Heart left ventricle (tissue), 13 donors: ENCODE data around the gene STT3B.

Experiments
- CTCF ChIP-seq, 12 donors: fragments of 200-600 bp; sonication (generic) in 4 of 12; IDR thresholded peaks; one replicate each; pipeline versions ENCODE4 v1.5.0 to v1.8.0; 2018 to 2022; ENCODE audit warnings: antibody characterized with exemption in 12 of 12, mild to moderate bottlenecking in 5 of 12
- POLR2A ChIP-seq, 2 donors: fragments of 450-650 bp; IDR thresholded peaks; one replicate each; pipeline ENCODE4 v1.6.1; 2017; ENCODE audit warnings: antibody characterized with exemption in 2 of 2, mild to moderate bottlenecking in 2 of 2, moderate library complexity in 2 of 2
- donor health status: ischemic (EF 13 %, LVEDD 7.1; RV severe dilation, severe dysfunction).
- donor health status: DM: no; HTN: yes; CAD: no.
- donor health status: DM: no; HTN: no; CAD: no.
- donor health status: ischemic (EF 25% LVEDD 6.9; RV normal size, moderate dysfunction).
- donor health status: ischemic (EF 25% LVEDD 5.7; RV mildly dilated, moderate dysfunction).
- donor health status: ischemic (EF 35%, LVEDD 5.7; RV mildly dilated, moderate dysfunction).
- donor health status: nonischemic (EF 11% LVEDD 7.7; RV severe dilation, severe dysfunction).
- donor health status: DM: yes; HTN: yes; CAD: no.
- donor health status: PGD.
- donor health status: ischemic (EF 29% LVEDD 5.4; RV normal size, mild dysfunction).
- donor health status: nonischemic (EF 23%, LVEDD 6.1; RV moderate dilation, normal function).

- no peak for TF ChIP-seq CTCF (IDR thresholded peaks at IDR 0.05)
- TF ChIP-seq POLR2A (IDR thresholded peaks at IDR 0.05): no peak
Observed at GRCh38 chr3:31671976-31672375, 139.3 kb downstream of the STT3B start.
